Keratinocyte (primary cell): ENCODE data around the gene ARHGAP15. TPM values are rescaled to one million over a fixed set of nuclear protein-coding genes. Genes with fewer than 3 reads are reported as not detected.

Experiments used
- DNase-seq: peaks from one replicate; pipeline ENCODE4 v3.0.0-alpha.2; 2011; ENCODE audit warnings: low read depth, missing footprints, low spot score
- FAIRE-seq: peaks from 2 replicates; lab custom pipeline; 2011; peaks lifted over from hg19 to GRCh38; lab: Jason Lieb, UNC
- H2AFZ ChIP-seq: 2 replicates; pipeline ENCODE4 v1.6.0; 2012; ENCODE audit warnings: low read length, control low read depth, inconsistent platforms; ENCODE audit not compliant: control insufficient read depth
- H3K27ac ChIP-seq: 2 replicates; pipeline ENCODE4 v1.5.1; 2011; ENCODE audit warnings: low read length; ENCODE audit not compliant: control insufficient read depth, insufficient read depth
- H3K27me3 ChIP-seq: 3 replicates; pipeline ENCODE4 v1.6.0; 2011; ENCODE audit warnings: low read length; ENCODE audit not compliant: control insufficient read depth, insufficient read depth; ENCODE audit errors: extremely low read depth
- H3K36me3 ChIP-seq, 2 experiments: 2 replicates in 1 of 2; 3 replicates in 1 of 2; pipeline ENCODE4 v1.5.1; 2011; ENCODE audit warnings: low read length in 2 of 2, mild to moderate bottlenecking in 1 of 2; ENCODE audit not compliant: control insufficient read depth in 2 of 2, insufficient read depth in 2 of 2; ENCODE audit errors: extremely low read depth in 1 of 2
- H3K4me1 ChIP-seq: 3 replicates; pipeline ENCODE4 v1.5.1; 2011; ENCODE audit warnings: low read length; ENCODE audit not compliant: control insufficient read depth, insufficient read depth; ENCODE audit errors: extremely low read depth
- H3K4me2 ChIP-seq: 3 replicates; pipeline ENCODE4 v1.6.0; 2011; ENCODE audit warnings: low read depth, low read length; ENCODE audit not compliant: control insufficient read depth, insufficient read depth; ENCODE audit errors: extremely low read depth
- H3K4me3 ChIP-seq, 3 experiments: fragments of 200-600 bp in 1 of 3; sonication (generic) in 1 of 3; 2 replicates in 2 of 3; 3 replicates in 1 of 3; pipeline ENCODE4 v1.5.1; 2011 to 2016; ENCODE audit warnings: low read length in 3 of 3, mild to moderate bottlenecking in 3 of 3, control low read depth in 2 of 3, inconsistent platforms in 1 of 3, low read depth in 1 of 3, mixed read lengths in 1 of 3, mixed run types in 1 of 3, moderate library complexity in 1 of 3; ENCODE audit not compliant: control insufficient read depth in 2 of 3, insufficient read depth in 2 of 3; ENCODE audit errors: extremely low read depth in 1 of 3
- H3K79me2 ChIP-seq: 2 replicates; pipeline ENCODE4 v1.6.0; 2012; ENCODE audit warnings: low read length; ENCODE audit not compliant: control insufficient read depth, insufficient read depth
- H3K9ac ChIP-seq: 3 replicates; pipeline ENCODE4 v1.6.0; 2011; ENCODE audit warnings: low read length; ENCODE audit not compliant: control insufficient read depth, insufficient read depth; ENCODE audit errors: extremely low read depth
- H3K9me1 ChIP-seq: 3 replicates; pipeline ENCODE4 v1.6.0; 2011; ENCODE audit warnings: low read length; ENCODE audit not compliant: control insufficient read depth, insufficient read depth; ENCODE audit errors: extremely low read depth
- H3K9me3 ChIP-seq: 2 replicates; pipeline ENCODE4 v1.5.1; 2012; ENCODE audit warnings: low read depth, low read length; ENCODE audit not compliant: control insufficient read depth
- H4K20me1 ChIP-seq: 3 replicates; pipeline ENCODE4 v1.6.0; 2011; ENCODE audit warnings: low read length; ENCODE audit not compliant: control insufficient read depth, insufficient read depth; ENCODE audit errors: extremely low read depth
- CTCF ChIP-seq, 3 experiments: IDR thresholded peaks in 1 of 3; conservative IDR thresholded peaks in 1 of 3; optimal IDR thresholded peaks in 1 of 3; 2 replicates in 2 of 3; 3 replicates in 1 of 3; pipeline versions ENCODE3 to v1.5.1; 2011; ENCODE audit warnings: low read length in 3 of 3, mild to moderate bottlenecking in 3 of 3, moderate library complexity in 2 of 3, control low read depth in 1 of 3, inconsistent platforms in 1 of 3; ENCODE audit not compliant: insufficient read depth in 2 of 3; ENCODE audit errors: extremely low read depth in 1 of 3
- EZH2 ChIP-seq: IDR thresholded peaks from one replicate; pipeline ENCODE4 v1.6.1; 2012; ENCODE audit warnings: inconsistent platforms, mild to moderate bottlenecking, low read length, moderate library complexity
- dilution Hi-C: fragments of 300-500 bp; cut with MboI; formaldehyde crosslinking; loops from one replicate; pipeline ENCODE4 v1.7.0; 2020; ENCODE audit warnings: low sequenced_read_pairs; ENCODE audit not compliant: extremely low pct_ligation_motif_present
- polyA plus RNA-seq, 5 experiments: library from polyadenylated mRNA; depleted of rRNA in 3 of 5; stranded (reverse) in 3 of 5; stranded (forward) in 1 of 5; unstranded in 1 of 5; fragments of >200 nt; gene quantifications; 1 replicate in 1 of 5; 2 replicates in 3 of 5; 3 replicates in 1 of 5; pipeline versions ENCODE4 v1.2.1 to v1.2.3, GENCODE V29; 2011 to 2012; ENCODE audit warnings: missing spikeins in 2 of 5, low read depth in 1 of 5, low replicate concordance in 1 of 5

Gene ARHGAP15
- polyA plus RNA-seq, 1 donor (not counting 4 experiments of a cell fraction or from before 2014, with no cell fraction given), result not detected

GRCh38 chr2:143480086-143480485, 350.9 kb downstream of the ARHGAP15 start:
- DNase-seq, result no peak
- Histone ChIP-seq H3K9ac (no peak overlapping the region), H3K4me3 (no peak overlapping the region), H4K20me1 (no peaks in the 10 kb centered on the region), H3K9me1 (no peaks in the 10 kb centered on the region), H3K27me3 (no peaks in the 10 kb centered on the region), H3K27ac (no peak overlapping the region), H2AFZ (no peak overlapping the region), H3K79me2 (no peaks in the 10 kb centered on the region), H3K9me3 (no peaks in the 10 kb centered on the region), H3K4me2 (no peak overlapping the region), H3K4me1 (no peaks in the 10 kb centered on the region), H3K36me3 (no peaks in the 10 kb centered on the region)
- dilution Hi-C loops, result no loop called here
- TF ChIP-seq EZH2 (no peak), CTCF (optimal IDR thresholded peaks at IDR 0.05 in 1 of 3, IDR thresholded peaks at IDR 0.05 in 1 of 3, conservative IDR thresholded peaks at IDR 0.05 in 1 of 3; ENCODE audit: extremely low read depth in 1 of 3, insufficient read depth in 2 of 3, low read length in 3 of 3) (no peak)
- FAIRE-seq, result no peak

DNA sequence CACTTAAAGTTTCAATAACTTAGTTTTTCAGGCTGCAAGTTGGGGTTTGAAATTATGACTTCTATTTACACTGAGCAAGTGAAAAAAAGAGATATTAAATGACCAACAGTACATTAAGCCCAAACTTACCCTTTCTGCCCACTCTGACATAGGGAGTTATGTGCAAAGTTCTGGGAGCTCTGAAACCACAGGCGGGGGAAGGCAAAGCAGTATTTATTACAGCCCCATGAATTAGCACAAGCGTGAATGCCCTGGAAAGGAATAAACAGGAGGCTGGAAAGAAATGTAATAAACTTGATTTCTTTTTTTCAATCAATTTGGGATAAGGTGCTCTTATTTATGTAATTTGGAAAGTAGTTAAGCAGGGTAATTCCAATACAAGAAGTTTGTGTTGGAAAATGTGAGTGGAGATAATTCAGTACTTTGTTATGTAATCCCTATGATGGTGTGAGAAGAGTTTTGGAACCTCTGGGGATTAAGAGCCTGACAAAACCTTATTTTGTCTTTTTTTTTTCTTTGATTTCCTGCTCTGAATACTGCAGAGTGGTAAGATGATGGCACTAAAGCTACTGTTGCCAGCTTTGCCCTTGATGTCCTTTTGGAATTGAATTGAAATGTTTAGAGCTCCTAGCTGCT, 351.5 kb downstream of the ARHGAP15 start:
- no peaks in the 10 kb centered on the region for H3K9me1 ChIP-seq
- dilution Hi-C loops, result no loop called here

More for the DNA sequence above, 351.5 kb downstream of the ARHGAP15 start:
- TF ChIP-seq CTCF (optimal IDR thresholded peaks at IDR 0.05 in 1 of 3, IDR thresholded peaks at IDR 0.05 in 1 of 3, conservative IDR thresholded peaks at IDR 0.05 in 1 of 3; ENCODE audit: extremely low read depth in 1 of 3, insufficient read depth in 2 of 3, low read length in 3 of 3) (no peak), EZH2 (no peak)
- Histone ChIP-seq H3K4me2 (no peak overlapping the region), H3K4me3 (no peak overlapping the region), H4K20me1 (no peaks in the 10 kb centered on the region), H2AFZ (no peak overlapping the region), H3K79me2 (no peaks in the 10 kb centered on the region), H3K9me3 (no peaks in the 10 kb centered on the region), H3K27ac (no peak overlapping the region), H3K9ac (no peak overlapping the region), H3K4me1 (no peaks in the 10 kb centered on the region), H3K27me3 (no peaks in the 10 kb centered on the region), H3K36me3 (no peaks in the 10 kb centered on the region)
- DNase-seq, result no peak
- no peak for FAIRE-seq
